Panc1 (cell line): Measurements from ENCODE around the gene ZCCHC10.

ENCODE experiments used
- CTCF ChIP-seq: fragments of 450-650 bp; IDR thresholded peaks from 2 replicates; pipeline ENCODE4 v1.5.1; 2017; ENCODE audit warnings: mild to moderate bottlenecking
- POLR2AphosphoS5 ChIP-seq: IDR thresholded peaks from 2 replicates; pipeline ENCODE4 v1.6.1; 2012; ENCODE audit warnings: mild to moderate bottlenecking, low read depth, low read length, moderate library complexity
- SIN3A ChIP-seq: IDR thresholded peaks from 2 replicates; pipeline ENCODE4 v1.6.1; 2012; ENCODE audit warnings: low read depth, mild to moderate bottlenecking, low read length, moderate library complexity, borderline replicate concordance; ENCODE audit not compliant: insufficient read depth
- TCF7L2 ChIP-seq: IDR thresholded peaks from 2 replicates; pipeline ENCODE4 v1.6.1; 2011; ENCODE audit warnings: mild to moderate bottlenecking, low read depth, low read length, inconsistent platforms
- TF ChIP-seq, protein P1 (sequence below), 2 experiments: IDR thresholded peaks; 2 replicates each; pipeline ENCODE4 v1.6.1; 2011 to 2012; ENCODE audit warnings: low read depth in 2 of 2, control low read depth in 1 of 2, low read length in 1 of 2, mild to moderate bottlenecking in 1 of 2, moderate library complexity in 1 of 2; ENCODE audit not compliant: insufficient read depth in 1 of 2

- TF ChIP-seq SIN3A (no peak), CTCF (no peak), POLR2AphosphoS5 (no peak), TCF7L2 (no peak)
- TF ChIP-seq, protein P1, sequence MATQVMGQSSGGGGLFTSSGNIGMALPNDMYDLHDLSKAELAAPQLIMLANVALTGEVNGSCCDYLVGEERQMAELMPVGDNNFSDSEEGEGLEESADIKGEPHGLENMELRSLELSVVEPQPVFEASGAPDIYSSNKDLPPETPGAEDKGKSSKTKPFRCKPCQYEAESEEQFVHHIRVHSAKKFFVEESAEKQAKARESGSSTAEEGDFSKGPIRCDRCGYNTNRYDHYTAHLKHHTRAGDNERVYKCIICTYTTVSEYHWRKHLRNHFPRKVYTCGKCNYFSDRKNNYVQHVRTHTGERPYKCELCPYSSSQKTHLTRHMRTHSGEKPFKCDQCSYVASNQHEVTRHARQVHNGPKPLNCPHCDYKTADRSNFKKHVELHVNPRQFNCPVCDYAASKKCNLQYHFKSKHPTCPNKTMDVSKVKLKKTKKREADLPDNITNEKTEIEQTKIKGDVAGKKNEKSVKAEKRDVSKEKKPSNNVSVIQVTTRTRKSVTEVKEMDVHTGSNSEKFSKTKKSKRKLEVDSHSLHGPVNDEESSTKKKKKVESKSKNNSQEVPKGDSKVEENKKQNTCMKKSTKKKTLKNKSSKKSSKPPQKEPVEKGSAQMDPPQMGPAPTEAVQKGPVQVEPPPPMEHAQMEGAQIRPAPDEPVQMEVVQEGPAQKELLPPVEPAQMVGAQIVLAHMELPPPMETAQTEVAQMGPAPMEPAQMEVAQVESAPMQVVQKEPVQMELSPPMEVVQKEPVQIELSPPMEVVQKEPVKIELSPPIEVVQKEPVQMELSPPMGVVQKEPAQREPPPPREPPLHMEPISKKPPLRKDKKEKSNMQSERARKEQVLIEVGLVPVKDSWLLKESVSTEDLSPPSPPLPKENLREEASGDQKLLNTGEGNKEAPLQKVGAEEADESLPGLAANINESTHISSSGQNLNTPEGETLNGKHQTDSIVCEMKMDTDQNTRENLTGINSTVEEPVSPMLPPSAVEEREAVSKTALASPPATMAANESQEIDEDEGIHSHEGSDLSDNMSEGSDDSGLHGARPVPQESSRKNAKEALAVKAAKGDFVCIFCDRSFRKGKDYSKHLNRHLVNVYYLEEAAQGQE (IDR thresholded peaks at IDR 0.05; ENCODE audit: insufficient read depth in 1 of 2, low read depth in 2 of 2, low read length in 1 of 2): no peak
These were observed 72.6 kb downstream of the ZCCHC10 start for GRCh38 chr5:132953710-132954109.
